Keratinocyte (primary cell): ENCODE measurements around the gene OCEL1. TPM values are rescaled to one million over a fixed set of nuclear protein-coding genes. Genes with fewer than 3 reads are reported as not detected.

Experiments used
- DNase-seq: peaks from one replicate; pipeline ENCODE4 v3.0.0-alpha.2; 2011; ENCODE audit warnings: low read depth, missing footprints, low spot score
- FAIRE-seq: peaks from 2 replicates; lab custom pipeline; 2011; peaks lifted over from hg19 to GRCh38; lab: Jason Lieb, UNC
- H2AFZ ChIP-seq: 2 replicates; pipeline ENCODE4 v1.6.0; 2012; ENCODE audit warnings: low read length, control low read depth, inconsistent platforms; ENCODE audit not compliant: control insufficient read depth
- H3K27ac ChIP-seq: 2 replicates; pipeline ENCODE4 v1.5.1; 2011; ENCODE audit warnings: low read length; ENCODE audit not compliant: control insufficient read depth, insufficient read depth
- H3K27me3 ChIP-seq: 3 replicates; pipeline ENCODE4 v1.6.0; 2011; ENCODE audit warnings: low read length; ENCODE audit not compliant: control insufficient read depth, insufficient read depth; ENCODE audit errors: extremely low read depth
- H3K36me3 ChIP-seq, 2 experiments: 2 replicates in 1 of 2; 3 replicates in 1 of 2; pipeline ENCODE4 v1.5.1; 2011; ENCODE audit warnings: low read length in 2 of 2, mild to moderate bottlenecking in 1 of 2; ENCODE audit not compliant: control insufficient read depth in 2 of 2, insufficient read depth in 2 of 2; ENCODE audit errors: extremely low read depth in 1 of 2
- H3K4me1 ChIP-seq: 3 replicates; pipeline ENCODE4 v1.5.1; 2011; ENCODE audit warnings: low read length; ENCODE audit not compliant: control insufficient read depth, insufficient read depth; ENCODE audit errors: extremely low read depth
- H3K4me2 ChIP-seq: 3 replicates; pipeline ENCODE4 v1.6.0; 2011; ENCODE audit warnings: low read depth, low read length; ENCODE audit not compliant: control insufficient read depth, insufficient read depth; ENCODE audit errors: extremely low read depth
- H3K4me3 ChIP-seq, 3 experiments: fragments of 200-600 bp in 1 of 3; sonication (generic) in 1 of 3; 2 replicates in 2 of 3; 3 replicates in 1 of 3; pipeline ENCODE4 v1.5.1; 2011 to 2016; ENCODE audit warnings: low read length in 3 of 3, mild to moderate bottlenecking in 3 of 3, control low read depth in 2 of 3, inconsistent platforms in 1 of 3, low read depth in 1 of 3, mixed read lengths in 1 of 3, mixed run types in 1 of 3, moderate library complexity in 1 of 3; ENCODE audit not compliant: control insufficient read depth in 2 of 3, insufficient read depth in 2 of 3; ENCODE audit errors: extremely low read depth in 1 of 3
- H3K79me2 ChIP-seq: 2 replicates; pipeline ENCODE4 v1.6.0; 2012; ENCODE audit warnings: low read length; ENCODE audit not compliant: control insufficient read depth, insufficient read depth
- H3K9ac ChIP-seq: 3 replicates; pipeline ENCODE4 v1.6.0; 2011; ENCODE audit warnings: low read length; ENCODE audit not compliant: control insufficient read depth, insufficient read depth; ENCODE audit errors: extremely low read depth
- H3K9me1 ChIP-seq: 3 replicates; pipeline ENCODE4 v1.6.0; 2011; ENCODE audit warnings: low read length; ENCODE audit not compliant: control insufficient read depth, insufficient read depth; ENCODE audit errors: extremely low read depth
- H3K9me3 ChIP-seq: 2 replicates; pipeline ENCODE4 v1.5.1; 2012; ENCODE audit warnings: low read depth, low read length; ENCODE audit not compliant: control insufficient read depth
- H4K20me1 ChIP-seq: 3 replicates; pipeline ENCODE4 v1.6.0; 2011; ENCODE audit warnings: low read length; ENCODE audit not compliant: control insufficient read depth, insufficient read depth; ENCODE audit errors: extremely low read depth
- EZH2 ChIP-seq: IDR thresholded peaks from one replicate; pipeline ENCODE4 v1.6.1; 2012; ENCODE audit warnings: inconsistent platforms, mild to moderate bottlenecking, low read length, moderate library complexity
- dilution Hi-C: fragments of 300-500 bp; cut with MboI; formaldehyde crosslinking; loops from one replicate; pipeline ENCODE4 v1.7.0; 2020; ENCODE audit warnings: low sequenced_read_pairs; ENCODE audit not compliant: extremely low pct_ligation_motif_present
- polyA plus RNA-seq, 5 experiments: library from polyadenylated mRNA; depleted of rRNA in 3 of 5; stranded (reverse) in 3 of 5; stranded (forward) in 1 of 5; unstranded in 1 of 5; fragments of >200 nt; gene quantifications; 1 replicate in 1 of 5; 2 replicates in 3 of 5; 3 replicates in 1 of 5; pipeline versions ENCODE4 v1.2.1 to v1.2.3, GENCODE V29; 2011 to 2012; ENCODE audit warnings: missing spikeins in 2 of 5, low read depth in 1 of 5, low replicate concordance in 1 of 5
- TF ChIP-seq, protein P1 (sequence below), 3 experiments: IDR thresholded peaks in 1 of 3; conservative IDR thresholded peaks in 1 of 3; optimal IDR thresholded peaks in 1 of 3; 2 replicates in 2 of 3; 3 replicates in 1 of 3; pipeline versions ENCODE3 to v1.5.1; 2011; ENCODE audit warnings: low read length in 3 of 3, mild to moderate bottlenecking in 3 of 3, moderate library complexity in 2 of 3, control low read depth in 1 of 3, inconsistent platforms in 1 of 3; ENCODE audit not compliant: insufficient read depth in 2 of 3; ENCODE audit errors: extremely low read depth in 1 of 3

OCEL1 gene
- polyA plus RNA-seq, 1 donor (not counting 4 experiments of a cell fraction or from before 2014, with no cell fraction given) = 2.2 TPM

DNA sequence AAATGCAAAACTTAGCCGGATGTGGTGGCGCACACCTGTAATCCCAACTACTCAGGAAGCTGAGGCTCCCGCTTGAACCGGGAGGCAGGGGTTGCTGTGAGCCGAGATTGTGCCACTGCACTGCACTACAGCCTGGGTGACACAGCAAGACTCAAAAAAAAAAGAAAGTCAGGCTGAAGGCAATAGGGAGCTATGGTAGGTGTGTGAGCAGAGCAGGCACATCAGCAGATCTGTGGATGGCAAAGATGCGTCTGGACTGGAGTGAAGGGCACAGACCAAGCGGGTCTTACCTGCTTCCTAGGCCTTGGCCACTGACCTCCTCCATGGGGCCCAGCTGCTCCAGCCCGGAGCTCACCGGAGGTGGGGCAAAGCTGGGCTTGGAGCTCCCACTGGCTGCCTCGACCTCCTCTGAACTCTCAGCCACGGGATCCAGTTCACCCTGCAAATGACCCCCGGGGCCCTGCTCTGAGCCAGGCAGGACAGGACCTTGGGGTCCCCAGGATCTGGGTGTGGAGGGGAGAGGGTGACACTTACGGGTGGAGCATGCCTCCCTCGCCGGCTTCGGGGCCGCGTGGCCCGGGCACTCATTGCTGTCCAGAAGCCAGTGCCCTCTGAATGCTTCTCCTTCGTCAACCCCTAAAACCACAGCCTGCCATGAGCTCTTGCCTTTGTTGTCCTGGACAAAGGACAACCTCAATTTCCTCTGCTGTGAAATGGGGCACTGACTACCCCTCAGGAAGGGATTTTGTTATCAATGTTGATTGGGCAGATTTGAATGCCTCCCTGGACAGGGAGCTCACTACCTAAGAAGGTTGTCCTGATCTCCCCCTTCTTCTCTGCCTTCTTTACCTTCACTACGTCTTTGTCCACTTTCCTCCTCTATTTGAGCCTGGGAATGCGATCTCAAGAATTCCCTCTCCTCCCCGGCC is 38.0 kb downstream of the OCEL1 start:
- no peak overlapping the region for H3K4me3 ChIP-seq
- H3K79me2 ChIP-seq = peaks cover 10% of the 10 kb centered on the region
- no peaks in the 10 kb centered on the region for H4K20me1 ChIP-seq
- H3K4me2 ChIP-seq = no peak overlapping the region
- TF ChIP-seq EZH2 = no peak
- TF ChIP-seq, protein P1, sequence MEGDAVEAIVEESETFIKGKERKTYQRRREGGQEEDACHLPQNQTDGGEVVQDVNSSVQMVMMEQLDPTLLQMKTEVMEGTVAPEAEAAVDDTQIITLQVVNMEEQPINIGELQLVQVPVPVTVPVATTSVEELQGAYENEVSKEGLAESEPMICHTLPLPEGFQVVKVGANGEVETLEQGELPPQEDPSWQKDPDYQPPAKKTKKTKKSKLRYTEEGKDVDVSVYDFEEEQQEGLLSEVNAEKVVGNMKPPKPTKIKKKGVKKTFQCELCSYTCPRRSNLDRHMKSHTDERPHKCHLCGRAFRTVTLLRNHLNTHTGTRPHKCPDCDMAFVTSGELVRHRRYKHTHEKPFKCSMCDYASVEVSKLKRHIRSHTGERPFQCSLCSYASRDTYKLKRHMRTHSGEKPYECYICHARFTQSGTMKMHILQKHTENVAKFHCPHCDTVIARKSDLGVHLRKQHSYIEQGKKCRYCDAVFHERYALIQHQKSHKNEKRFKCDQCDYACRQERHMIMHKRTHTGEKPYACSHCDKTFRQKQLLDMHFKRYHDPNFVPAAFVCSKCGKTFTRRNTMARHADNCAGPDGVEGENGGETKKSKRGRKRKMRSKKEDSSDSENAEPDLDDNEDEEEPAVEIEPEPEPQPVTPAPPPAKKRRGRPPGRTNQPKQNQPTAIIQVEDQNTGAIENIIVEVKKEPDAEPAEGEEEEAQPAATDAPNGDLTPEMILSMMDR (optimal IDR thresholded peaks at IDR 0.05 in 1 of 3, IDR thresholded peaks at IDR 0.05 in 1 of 3, conservative IDR thresholded peaks at IDR 0.05 in 1 of 3; ENCODE audit: extremely low read depth in 1 of 3, insufficient read depth in 2 of 3, low read length in 3 of 3) = no peak
- dilution Hi-C loops = no loop called here
- DNase-seq (no peak), FAIRE-seq (no peak)
- no peak overlapping the region for H2AFZ ChIP-seq
- peaks cover 0 to 2% of the 10 kb centered on the region in 2 experiments for H3K36me3 ChIP-seq
- no peak overlapping the region for H3K9ac ChIP-seq
- H3K9me3 ChIP-seq = peaks cover 5% of the 10 kb centered on the region
- peaks cover 8% of the 10 kb centered on the region for H3K4me1 ChIP-seq
- no peaks in the 10 kb centered on the region for H3K9me1 ChIP-seq
- H3K27me3 ChIP-seq = no peaks in the 10 kb centered on the region
- H3K27ac ChIP-seq = no peak overlapping the region

DNA sequence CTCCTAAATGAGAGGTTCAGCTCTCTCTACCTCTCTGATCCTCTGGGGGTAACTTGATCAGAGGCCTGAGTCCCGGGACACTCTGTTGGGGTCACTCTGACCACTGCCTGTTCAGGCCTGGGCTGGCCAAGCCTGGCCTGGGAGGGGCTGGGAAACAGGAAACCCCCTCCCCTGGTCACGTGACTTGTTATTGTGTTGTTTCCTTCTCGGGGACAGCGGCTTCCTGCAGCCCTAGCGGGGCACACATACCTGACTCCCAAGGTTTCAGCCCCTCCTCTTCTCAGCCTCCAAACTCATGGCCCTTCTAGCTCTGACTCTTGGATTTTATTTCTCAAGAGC is 38.6 kb downstream of the OCEL1 start, which contains the start of gene USHBP1:
USHBP1 (minus strand) TSS at position 105 of the 339 bp plus-strand sequence. CDS start 446 bp downstream, outside the sequence.
- Histone ChIP-seq H3K27ac (no peak within 1 kb of the TSS), H3K9ac (no peak within 1 kb of the TSS), H2AFZ (no peak within 1 kb of the TSS), H3K9me3 (no peaks in the 10 kb centered on the region), H4K20me1 (no peaks in the 10 kb centered on the region), H3K36me3 (peaks cover 2 to 3% of the 10 kb centered on the region in 2 experiments), H3K79me2 (peaks cover 10% of the 10 kb centered on the region), H3K27me3 (no peaks in the 10 kb centered on the region), H3K4me2 (no peak within 1 kb of the TSS), H3K4me3 (no peak within 1 kb of the TSS), H3K9me1 (no peaks in the 10 kb centered on the region), H3K4me1 (peaks cover 8% of the 10 kb centered on the region)
- DNase-seq = no peak
- dilution Hi-C loops = no loop called here
- no peak for TF ChIP-seq EZH2
- TF ChIP-seq, protein P1 (optimal IDR thresholded peaks at IDR 0.05 in 1 of 3, IDR thresholded peaks at IDR 0.05 in 1 of 3, conservative IDR thresholded peaks at IDR 0.05 in 1 of 3; ENCODE audit: extremely low read depth in 1 of 3, insufficient read depth in 2 of 3, low read length in 3 of 3) = no peak
- FAIRE-seq = no peak
